Liver (tissue), 9 donors: ENCODE results near the gene MEIS3. TPM values are rescaled to one million over a fixed set of nuclear protein-coding genes. Genes with fewer than 3 reads are reported as not detected.

Experiments used
- DNase-seq: peaks from one replicate; pipeline ENCODE4 v3.0.0-alpha.2; 2017; ENCODE audit warnings: low spot score
- H3K27ac ChIP-seq, 2 donors: one replicate each; pipeline ENCODE4 v1.7.0; 2013; ENCODE audit warnings: inconsistent platforms in 2 of 2, low read length in 2 of 2, control low read depth in 1 of 2, low read depth in 1 of 2, mild to moderate bottlenecking in 1 of 2
- H3K27me3 ChIP-seq, 4 donors: one replicate each; pipeline versions ENCODE4 v1.6.1 to v1.7.0; 2013; ENCODE audit warnings: low read length in 3 of 4, inconsistent platforms in 1 of 4, mild to moderate bottlenecking in 1 of 4, moderate library complexity in 1 of 4; ENCODE audit not compliant: control insufficient read depth in 4 of 4, insufficient read depth in 4 of 4
- H3K36me3 ChIP-seq, 4 donors: one replicate each; pipeline versions ENCODE4 v1.6.1 to v1.7.0; 2013; ENCODE audit warnings: low read length in 3 of 4, mild to moderate bottlenecking in 3 of 4, low read depth in 1 of 4, moderate library complexity in 1 of 4; ENCODE audit not compliant: control insufficient read depth in 4 of 4, insufficient read depth in 3 of 4
- H3K4me1 ChIP-seq, 4 donors: one replicate each; pipeline versions ENCODE4 v1.6.1 to v1.7.0; 2013; ENCODE audit warnings: low read length in 3 of 4, mild to moderate bottlenecking in 3 of 4, moderate library complexity in 1 of 4; ENCODE audit not compliant: control insufficient read depth in 4 of 4, insufficient read depth in 4 of 4
- H3K4me3 ChIP-seq, 3 donors: one replicate each; pipeline versions ENCODE4 v1.6.1 to v1.7.0; 2013; ENCODE audit warnings: low read length in 3 of 3, control low read depth in 1 of 3, low read depth in 1 of 3, mild to moderate bottlenecking in 1 of 3
- H3K9ac ChIP-seq, 2 donors: one replicate each; pipeline ENCODE4 v1.7.0; 2013; ENCODE audit warnings: low read length in 2 of 2, mild to moderate bottlenecking in 2 of 2, moderate library complexity in 2 of 2, control low read depth in 1 of 2, low read depth in 1 of 2
- H3K9me3 ChIP-seq, 4 donors: one replicate each; pipeline versions ENCODE4 v1.6.1 to v1.7.0; 2013; ENCODE audit warnings: low read length in 3 of 4; ENCODE audit not compliant: control insufficient read depth in 4 of 4
- ATF3 ChIP-seq: IDR thresholded peaks from 2 replicates; pipeline ENCODE4 v1.6.1; 2016; ENCODE audit warnings: antibody characterized with exemption
- CTCF ChIP-seq: fragments of 150-350 bp; IDR thresholded peaks from 2 replicates; pipeline ENCODE4 v1.5.1; 2017; ENCODE audit warnings: improper control_type of control experiment, low read depth, low read length; ENCODE audit not compliant: missing input control
- EGR1 ChIP-seq, 2 donors: IDR thresholded peaks; 2 replicates each; pipeline ENCODE4 v1.6.1; 2016 to 2018; ENCODE audit warnings: antibody characterized with exemption in 2 of 2, low read depth in 2 of 2
- FOXA2 ChIP-seq: IDR thresholded peaks from 2 replicates; pipeline ENCODE4 v1.6.1; 2016; ENCODE audit warnings: antibody characterized with exemption
- GABPA ChIP-seq, 2 donors: IDR thresholded peaks in 1 of 2; conservative IDR thresholded peaks in 1 of 2; 2 replicates each; pipeline ENCODE4 v1.6.1; 2016; ENCODE audit warnings: antibody characterized with exemption in 2 of 2, mild to moderate bottlenecking in 1 of 2, moderate library complexity in 1 of 2
- HNF4A ChIP-seq, 2 donors: conservative IDR thresholded peaks; 2 replicates each; pipeline ENCODE4 v1.6.1; 2016; ENCODE audit warnings: antibody characterized with exemption in 2 of 2, mild to moderate bottlenecking in 2 of 2
- HNF4G ChIP-seq: IDR thresholded peaks from 2 replicates; pipeline ENCODE4 v1.6.1; 2016; ENCODE audit warnings: antibody characterized with exemption
- JUND ChIP-seq, 2 donors: IDR thresholded peaks; 2 replicates each; pipeline ENCODE4 v1.6.1; 2016; ENCODE audit warnings: antibody characterized with exemption in 2 of 2
- MAX ChIP-seq: IDR thresholded peaks from 2 replicates; pipeline ENCODE4 v1.6.1; 2016; ENCODE audit warnings: antibody characterized with exemption
- NR2F2 ChIP-seq: IDR thresholded peaks from 2 replicates; pipeline ENCODE4 v1.6.1; 2016; ENCODE audit warnings: antibody characterized with exemption
- RAD21 ChIP-seq, 2 donors: IDR thresholded peaks; 2 replicates each; pipeline ENCODE4 v1.6.1; 2016; ENCODE audit warnings: antibody characterized with exemption in 2 of 2, mild to moderate bottlenecking in 2 of 2
- RXRA ChIP-seq, 2 donors: IDR thresholded peaks; 2 replicates each; pipeline ENCODE4 v1.6.1; 2017 to 2018; ENCODE audit warnings: antibody characterized with exemption in 2 of 2, mild to moderate bottlenecking in 1 of 2
- SP1 ChIP-seq: IDR thresholded peaks from 2 replicates; pipeline ENCODE4 v1.6.1; 2018; ENCODE audit warnings: antibody characterized with exemption, mild to moderate bottlenecking
- TAF1 ChIP-seq: conservative IDR thresholded peaks from 2 replicates; pipeline ENCODE4 v1.6.1; 2016; ENCODE audit warnings: antibody characterized with exemption, mild to moderate bottlenecking
- YY1 ChIP-seq: IDR thresholded peaks from 2 replicates; pipeline ENCODE4 v1.6.1; 2016; ENCODE audit warnings: antibody characterized with exemption, mild to moderate bottlenecking
- ZBTB33 ChIP-seq: IDR thresholded peaks from 2 replicates; pipeline ENCODE4 v1.6.1; 2016; ENCODE audit warnings: antibody characterized with exemption
- WGBS: extraction: QIAGEN DNeasy Blood & Tissue Kit; methylation state at CpG from one replicate; pipeline ENCODE4 v1.1.7; 2013; 5-methylcytosine and 5-hydroxymethylcytosine counted together
- polyA plus RNA-seq, 2 donors: library from polyadenylated mRNA; stranded (reverse) in 1 of 2; unstranded in 1 of 2; fragments of 200-250 nt in 1 of 2; fragments of >200 nt in 1 of 2; fragmentation: Nextera tagmentation in 1 of 2; extraction: Ambion mirVana in 1 of 2; gene quantifications; one replicate each; pipeline versions ENCODE4 v1.2.1 to v1.2.3, GENCODE V29; 2013 to 2015
- total RNA-seq, 2 donors: library from RNA; depleted of rRNA; stranded (reverse); fragments of >200 nt; gene quantifications; one replicate each; pipeline ENCODE4 v1.2.3, GENCODE V29; 2014
- donor health status: healthy.
- donor health status: healthy.
- donor health status: healthy.
- donor health status: healthy.
- donor health status: healthy.

The MEIS3 gene
- total and polyA plus RNA-seq, 4 donors = 0.50 to 1.3 (median 0.89) TPM

- 87% methylated on average over 13 of the region's 13 CpGs for WGBS
- Histone ChIP-seq H3K4me1 (peaks cover 0 to 4% (median 0%) of the 10 kb centered on the region in 4 donors), H3K36me3 (peaks cover 19 to 53% (median 28%) of the 10 kb centered on the region in 4 donors), H3K9ac (no peak overlapping the region), H3K27me3 (no peaks in the 10 kb centered on the region), H3K9me3 (no peaks in the 10 kb centered on the region), H3K27ac (peak overlapping the region in 1 of 2 donors; percentile 48), H3K4me3 (no peak overlapping the region)
- DNase-seq = no peak
- no peak for TF ChIP-seq HNF4A (conservative IDR thresholded peaks at IDR 0.05)
- no peak for TF ChIP-seq CTCF
Observed at GRCh38 chr19:47363758-47364531, 55.4 kb downstream of the MEIS3 start.

GRCh38 chr19:47362321-47362720 lies 57.0 kb downstream of the MEIS3 start:
- no peaks in the 10 kb centered on the region for H3K9me3 ChIP-seq
- TF ChIP-seq ZBTB33 (no peak), TAF1 (no peak), ATF3 (no peak), YY1 (no peak), GABPA (IDR thresholded peaks at IDR 0.05 in 1 of 2, conservative IDR thresholded peaks at IDR 0.05 in 1 of 2) (no peak), HNF4G (no peak), FOXA2 (no peak)
- no peaks in the 10 kb centered on the region for H3K27me3 ChIP-seq
- H3K36me3 ChIP-seq = peaks cover 26 to 67% (median 40%) of the 10 kb centered on the region in 4 donors
- DNase-seq = no peak
- no peak overlapping the region for H3K27ac ChIP-seq
- H3K4me3 ChIP-seq = no peak overlapping the region
- 96% methylated on average over 21 of the region's 21 CpGs for WGBS
- H3K4me1 ChIP-seq = peaks cover 0 to 4% (median 0%) of the 10 kb centered on the region in 4 donors
- H3K9ac ChIP-seq = no peak overlapping the region

GRCh38 chr19:47358936-47359335 lies 60.4 kb downstream of the MEIS3 start:
- Histone ChIP-seq H3K4me1 (no peaks in the 10 kb centered on the region), H3K36me3 (peaks cover 27 to 70% (median 42%) of the 10 kb centered on the region in 4 donors), H3K9me3 (no peaks in the 10 kb centered on the region), H3K4me3 (no peak overlapping the region), H3K27ac (no peak overlapping the region), H3K27me3 (no peaks in the 10 kb centered on the region), H3K9ac (no peak overlapping the region)
- 91% methylated on average over 6 of the region's 6 CpGs for WGBS
- DNase-seq = no peak
- TF ChIP-seq MAX (no peak), EGR1 (IDR thresholded peaks at IDR 0.05; ENCODE audit: low read depth in 2 of 2) (no peak), GABPA (IDR thresholded peaks at IDR 0.05 in 1 of 2, conservative IDR thresholded peaks at IDR 0.05 in 1 of 2) (no peak), ATF3 (no peak), RXRA (IDR thresholded peaks at IDR 0.05) (no peak), ZBTB33 (no peak), CTCF (no peak), NR2F2 (no peak), JUND (IDR thresholded peaks at IDR 0.05) (no peak), SP1 (no peak), FOXA2 (no peak), HNF4G (no peak), HNF4A (conservative IDR thresholded peaks at IDR 0.05) (no peak), RAD21 (IDR thresholded peaks at IDR 0.05) (no peak), TAF1 (no peak)
